Activated naive CD4-positive, alpha-beta T cell treated with anti-CD3 and anti-CD28 coated beads, Interleukin-2, amount 10 ng/mL, durations not matched to agents 7 days and 5 days (primary cell): ENCODE measurements around the gene DEK.
"Not testable (repeated sequence)": the region's sequence is repeated elsewhere in the genome, so short reads cannot be mapped to it uniquely, and the experiment has no call there.

Experiments
- CTCF ChIA-PET: fragments of 350-600 bp; sonication (Branson Sonifier 250); formaldehyde crosslinking; loops from one replicate; lab custom pipeline; 2021; ENCODE audit warnings: antibody characterized with exemption; lab: Charles Lee
- DNase-seq: peaks from one replicate; pipeline ENCODE4 v3.0.0-alpha.2; 2020
- H3K27ac Mint-ChIP-seq: one replicate; pipeline ENCODE4 v1.8.0; 2021; ENCODE audit warnings: mild to moderate bottlenecking, moderate library complexity, mixed read lengths
- H3K27me3 Mint-ChIP-seq: one replicate; pipeline ENCODE4 v1.8.0; 2021; ENCODE audit warnings: mild to moderate bottlenecking, mixed read lengths
- H3K36me3 Mint-ChIP-seq: one replicate; pipeline ENCODE4 v1.8.0; 2021; ENCODE audit warnings: mixed read lengths
- H3K4me1 Mint-ChIP-seq: one replicate; pipeline ENCODE4 v1.8.0; 2021; ENCODE audit warnings: mixed read lengths
- H3K4me3 Mint-ChIP-seq: one replicate; pipeline ENCODE4 v1.8.0; 2021; ENCODE audit warnings: mild to moderate bottlenecking, moderate library complexity, mixed read lengths
- H3K9me3 Mint-ChIP-seq: one replicate; pipeline ENCODE4 v1.8.0; 2021; ENCODE audit warnings: mixed read lengths

DEK gene

GRCh38 chr6:18237167-18237566, 27.2 kb downstream of the DEK start:
- Mint-ChIP-seq H3K4me1 (peaks cover 18% of the 10 kb centered on the region), H3K27me3 (no peaks in the 10 kb centered on the region), H3K4me3 (no peak overlapping the region), H3K9me3 (peaks cover 17% of the 10 kb centered on the region), H3K36me3 (peaks cover 70% of the 10 kb centered on the region), H3K27ac (no peak overlapping the region)
- no peak for DNase-seq
- CTCF ChIA-PET: interaction anchor here (0.6 kb wide), 1 partner anchor 155 kb away, joined by 3 read pairs; no protein-coding TSS in a partner anchor

GRCh38 chr6:18235524-18235923, 28.8 kb downstream of the DEK start:
- no peak overlapping the region for H3K4me3 Mint-ChIP-seq
- CTCF ChIA-PET: no interaction called here
- no peak overlapping the region for H3K27ac Mint-ChIP-seq
- H3K9me3 Mint-ChIP-seq: peaks cover 32% of the 10 kb centered on the region
- H3K27me3 Mint-ChIP-seq: no peaks in the 10 kb centered on the region
- DNase-seq: no peak
- H3K36me3 Mint-ChIP-seq: peaks cover 75% of the 10 kb centered on the region
- peaks cover 10% of the 10 kb centered on the region for H3K4me1 Mint-ChIP-seq

DNA sequence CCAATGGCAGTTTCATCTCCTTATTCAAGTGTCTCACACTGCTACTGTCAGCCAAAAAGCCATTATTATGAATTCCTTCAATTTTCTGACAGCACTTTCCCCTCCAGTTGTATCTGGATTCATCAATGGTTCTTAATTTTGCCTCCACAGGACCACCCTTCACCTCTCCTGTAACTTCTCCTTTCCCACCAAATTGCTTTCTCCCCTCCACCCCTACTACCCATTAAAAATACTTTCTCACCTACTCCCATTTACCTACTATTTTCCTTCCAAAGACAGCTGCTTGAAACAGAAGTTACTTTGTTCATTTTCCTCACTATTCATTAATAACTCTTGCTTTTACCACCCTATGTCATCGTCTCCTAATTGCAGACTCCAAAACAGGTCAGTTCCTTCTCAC, 29.8 kb downstream of the DEK start:
- Mint-ChIP-seq H3K4me1 (peaks cover 13% of the 10 kb centered on the region), H3K36me3 (peaks cover 81% of the 10 kb centered on the region), H3K27ac (peak overlapping the region; percentile 2), H3K9me3 (peaks cover 38% of the 10 kb centered on the region), H3K4me3 (no peak overlapping the region), H3K27me3 (no peaks in the 10 kb centered on the region)
- DNase-seq: no peak
- CTCF ChIA-PET: no interaction called here

DNA sequence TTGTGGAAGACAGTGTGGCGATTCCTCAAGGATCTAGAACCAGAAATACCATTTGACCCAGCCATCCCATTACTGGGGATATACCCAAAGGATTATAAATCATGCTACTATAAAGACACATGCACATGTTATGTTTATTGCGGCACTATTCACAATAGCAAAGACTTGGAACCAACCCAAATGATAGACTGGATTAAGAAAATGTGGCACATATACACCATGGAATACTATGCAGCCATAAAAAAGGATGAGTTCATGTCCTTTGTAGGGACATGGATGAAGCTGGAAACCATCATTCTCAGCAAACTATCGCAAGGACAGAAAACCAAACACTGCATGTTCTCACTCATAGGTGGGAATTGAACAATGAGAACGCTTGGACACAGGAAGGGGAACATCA, 30.6 kb downstream of the DEK start:
- CTCF ChIA-PET: not testable (repeated sequence)

DNA sequence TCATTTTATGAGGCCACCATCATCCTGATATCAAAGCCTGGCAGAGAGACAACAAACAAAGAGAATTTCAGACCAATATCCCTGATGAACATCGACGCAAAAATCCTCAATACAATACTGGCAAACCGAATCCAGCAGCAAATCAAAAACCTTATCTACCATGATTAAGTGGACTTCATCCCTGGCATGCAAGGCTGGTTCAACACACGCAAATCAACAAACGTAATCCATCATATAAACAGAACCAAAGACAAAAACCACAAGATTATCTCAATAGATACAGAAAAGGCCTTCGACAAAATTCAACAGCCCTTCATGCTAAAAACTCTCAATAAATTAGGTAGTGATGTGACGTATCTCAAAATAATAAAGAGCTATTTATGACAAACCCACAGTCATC, 32.5 kb downstream of the DEK start:
- H3K27ac Mint-ChIP-seq, H3K27me3 Mint-ChIP-seq, CTCF ChIA-PET, DNase-seq, H3K4me3 Mint-ChIP-seq: not testable (repeated sequence)
- Mint-ChIP-seq H3K36me3 (peaks cover 94% of the 10 kb centered on the region), H3K9me3 (peaks cover 40% of the 10 kb centered on the region), H3K4me1 (peaks cover 15% of the 10 kb centered on the region)

More for the DNA sequence above, 30.6 kb downstream of the DEK start:
- Mint-ChIP-seq H3K36me3 (peaks cover 85% of the 10 kb centered on the region), H3K9me3 (peaks cover 40% of the 10 kb centered on the region), H3K4me1 (peaks cover 15% of the 10 kb centered on the region)
- not testable (repeated sequence) for H3K4me3 Mint-ChIP-seq, H3K27me3 Mint-ChIP-seq, DNase-seq, H3K27ac Mint-ChIP-seq

- H3K4me3 Mint-ChIP-seq, CTCF ChIA-PET, H3K27me3 Mint-ChIP-seq, DNase-seq, H3K27ac Mint-ChIP-seq: not testable (repeated sequence)
- Mint-ChIP-seq H3K9me3 (peaks cover 32% of the 10 kb centered on the region), H3K4me1 (peaks cover 15% of the 10 kb centered on the region), H3K36me3 (peaks cover 80% of the 10 kb centered on the region)
Measured at GRCh38 chr6:18228590-18228989, 35.7 kb downstream of the DEK start.

- peak overlapping the region; percentile 50 for H3K27ac Mint-ChIP-seq
- H3K27me3 Mint-ChIP-seq, CTCF ChIA-PET, DNase-seq, H3K4me3 Mint-ChIP-seq: not testable (repeated sequence)
- H3K9me3 Mint-ChIP-seq: peaks cover 23% of the 10 kb centered on the region
- H3K4me1 Mint-ChIP-seq: peaks cover 10% of the 10 kb centered on the region
- H3K36me3 Mint-ChIP-seq: peaks cover 70% of the 10 kb centered on the region
Measured at GRCh38 chr6:18227166-18227565, 37.2 kb downstream of the DEK start.

DNA sequence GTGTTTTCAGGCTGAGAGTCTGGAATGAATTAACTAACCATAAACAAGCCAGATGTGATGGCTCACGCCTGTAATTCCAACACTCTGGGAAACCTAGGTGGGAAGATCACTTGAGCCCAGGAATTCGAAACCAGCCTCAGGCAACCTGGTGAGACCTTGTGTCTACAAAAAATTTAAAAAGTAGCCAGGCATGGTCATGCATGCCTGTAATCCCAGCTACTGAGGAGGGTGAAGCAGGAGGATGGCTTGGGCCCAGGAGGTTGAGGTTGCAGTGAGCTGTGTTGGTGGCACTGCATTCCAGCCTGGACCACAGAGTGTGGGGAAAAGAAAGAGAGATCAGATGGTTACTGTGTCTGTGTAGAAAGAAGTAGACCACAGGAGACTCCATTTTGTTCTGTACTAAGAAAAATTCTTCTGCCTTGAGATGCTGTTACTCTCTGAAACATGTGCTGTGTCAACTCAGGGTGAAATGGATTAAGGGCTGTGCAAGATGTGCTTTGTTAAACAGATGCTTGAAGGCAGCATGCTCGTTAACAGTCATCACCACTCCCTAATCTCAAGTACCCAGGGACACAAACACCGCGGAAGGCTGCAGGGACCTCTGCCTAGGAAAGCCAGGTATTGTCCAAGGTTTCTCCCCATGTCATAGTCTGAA, 37.8 kb downstream of the DEK start:
- CTCF ChIA-PET, H3K4me3 Mint-ChIP-seq, DNase-seq, H3K27me3 Mint-ChIP-seq: not testable (repeated sequence)
- H3K4me1 Mint-ChIP-seq: peaks cover 10% of the 10 kb centered on the region
- H3K9me3 Mint-ChIP-seq: peaks cover 17% of the 10 kb centered on the region
- peak overlapping the region; percentile 67 for H3K27ac Mint-ChIP-seq
- peaks cover 70% of the 10 kb centered on the region for H3K36me3 Mint-ChIP-seq

DNA sequence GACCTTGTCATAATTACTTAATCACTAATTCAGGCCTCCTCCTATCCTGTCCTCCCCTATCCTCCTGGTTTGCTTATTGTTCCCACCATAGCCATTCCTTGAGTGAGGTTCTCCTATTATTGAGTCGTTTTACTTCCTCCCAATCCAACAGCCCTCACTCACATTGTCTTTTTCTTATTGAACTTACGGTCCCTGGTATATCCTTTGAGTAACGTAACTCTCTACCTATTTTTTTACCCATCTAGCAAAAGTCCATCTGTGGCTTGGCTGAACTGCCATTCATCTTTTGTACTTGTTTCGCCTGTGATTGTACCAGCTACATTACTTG, 43.1 kb downstream of the DEK start:
- H3K4me1 Mint-ChIP-seq: no peaks in the 10 kb centered on the region
- peak overlapping the region; percentile 5 for H3K27ac Mint-ChIP-seq
- no peak for DNase-seq
- H3K27me3 Mint-ChIP-seq: no peaks in the 10 kb centered on the region
- no peak overlapping the region for H3K4me3 Mint-ChIP-seq
- H3K9me3 Mint-ChIP-seq: no peaks in the 10 kb centered on the region
- CTCF ChIA-PET: no interaction called here
- peaks cover 37% of the 10 kb centered on the region for H3K36me3 Mint-ChIP-seq

DNA sequence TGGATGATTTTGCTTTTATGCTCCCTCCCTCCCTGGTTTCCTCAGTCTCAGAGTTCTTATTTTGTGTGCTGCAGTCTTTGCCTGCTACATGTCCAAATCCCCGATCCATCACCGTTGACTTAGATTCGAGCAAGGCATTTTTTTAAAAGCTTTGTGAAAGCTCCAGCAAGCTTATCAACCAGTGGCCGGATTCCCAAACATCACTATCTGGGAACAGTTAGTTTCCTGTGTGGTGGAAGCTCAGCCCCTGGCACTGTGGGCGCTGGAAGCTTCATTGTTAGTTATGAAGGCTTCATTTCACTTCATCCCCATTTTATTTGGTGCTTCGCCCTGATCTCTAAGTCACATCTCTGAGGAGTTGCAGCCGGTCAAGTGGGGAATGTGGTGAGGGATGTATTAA, 44.7 kb downstream of the DEK start:
- CTCF ChIA-PET: no interaction called here
- Mint-ChIP-seq H3K4me3 (no peak overlapping the region), H3K27me3 (no peaks in the 10 kb centered on the region), H3K9me3 (no peaks in the 10 kb centered on the region), H3K27ac (peak overlapping the region; percentile 39), H3K4me1 (no peaks in the 10 kb centered on the region), H3K36me3 (peaks cover 29% of the 10 kb centered on the region)
- DNase-seq: no peak

GRCh38 chr6:18218233-18218632, 46.1 kb downstream of the DEK start:
- CTCF ChIA-PET: no interaction called here

GRCh38 chr6:18216411-18216810, 47.9 kb downstream of the DEK start:
- Mint-ChIP-seq H3K4me1 (peaks cover 9% of the 10 kb centered on the region), H3K27me3 (no peaks in the 10 kb centered on the region), H3K27ac (no peak overlapping the region), H3K9me3 (no peaks in the 10 kb centered on the region), H3K4me3 (no peak overlapping the region), H3K36me3 (peaks cover 17% of the 10 kb centered on the region)
- CTCF ChIA-PET: no interaction called here
- DNase-seq: no peak

More at GRCh38 chr6:18218233-18218632, 46.1 kb downstream of the DEK start:
- DNase-seq: no peak
- Mint-ChIP-seq H3K36me3 (peaks cover 29% of the 10 kb centered on the region), H3K4me3 (no peak overlapping the region), H3K9me3 (no peaks in the 10 kb centered on the region), H3K27ac (peak overlapping the region; percentile 33), H3K27me3 (no peaks in the 10 kb centered on the region), H3K4me1 (peaks cover 7% of the 10 kb centered on the region)

GRCh38 chr6:18215436-18215835, 48.9 kb downstream of the DEK start:
- Mint-ChIP-seq H3K27me3 (no peaks in the 10 kb centered on the region), H3K36me3 (peaks cover 11% of the 10 kb centered on the region), H3K9me3 (no peaks in the 10 kb centered on the region), H3K4me3 (no peak overlapping the region), H3K27ac (no peak overlapping the region), H3K4me1 (peaks cover 13% of the 10 kb centered on the region)
- CTCF ChIA-PET: no interaction called here
- DNase-seq: no peak

GRCh38 chr6:18214003-18214402, 50.3 kb downstream of the DEK start:
- peak overlapping the region; percentile 66 for H3K27ac Mint-ChIP-seq
- no peak for DNase-seq
- peaks cover 8% of the 10 kb centered on the region for H3K36me3 Mint-ChIP-seq
- H3K27me3 Mint-ChIP-seq: no peaks in the 10 kb centered on the region
- H3K4me3 Mint-ChIP-seq: peak overlapping the region; percentile 5
- no peaks in the 10 kb centered on the region for H3K9me3 Mint-ChIP-seq
- CTCF ChIA-PET: no interaction called here
- peaks cover 13% of the 10 kb centered on the region for H3K4me1 Mint-ChIP-seq

DNA sequence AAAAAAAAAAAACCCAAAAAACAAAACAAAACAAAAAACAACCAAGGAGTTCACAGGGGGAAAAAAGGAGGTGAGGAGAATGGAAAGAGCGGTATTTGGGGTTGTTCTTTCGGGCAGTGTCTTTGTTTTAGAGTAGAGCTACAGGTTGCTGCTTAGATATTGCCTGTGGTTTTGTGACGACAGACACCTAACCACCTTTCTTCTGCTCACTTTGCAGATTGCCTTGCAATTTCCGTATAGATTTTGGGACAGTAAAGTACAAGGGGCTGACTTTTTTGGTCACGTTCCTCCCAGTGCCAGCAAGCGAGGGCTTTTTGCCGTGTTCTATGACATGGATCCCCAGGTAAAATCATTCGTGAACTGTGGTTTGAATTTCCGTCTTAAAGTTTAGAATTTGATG, 50.9 kb downstream of the DEK start:
- H3K4me1 Mint-ChIP-seq: peaks cover 13% of the 10 kb centered on the region
- no peaks in the 10 kb centered on the region for H3K27me3 Mint-ChIP-seq
- no peak overlapping the region for H3K4me3 Mint-ChIP-seq
- CTCF ChIA-PET: no interaction called here
- H3K27ac Mint-ChIP-seq: peak overlapping the region; percentile 55
- H3K36me3 Mint-ChIP-seq: peaks cover 6% of the 10 kb centered on the region
- no peak for DNase-seq
- no peaks in the 10 kb centered on the region for H3K9me3 Mint-ChIP-seq
